Myocyte (in vitro differentiated cells): ENCODE data around the gene OSBPL8. TPM values are rescaled to one million over a fixed set of nuclear protein-coding genes. Genes with fewer than 3 reads are reported as not detected.

Experiments used
- DNase-seq: peaks from one replicate; pipeline ENCODE4 v3.0.0-alpha.2; 2012; ENCODE audit warnings: low read depth
- total RNA-seq: library from RNA; depleted of rRNA; stranded (reverse); fragments of >200 nt; gene quantifications from 2 replicates; pipeline ENCODE4 v1.2.3, GENCODE V29; 2014

Gene OSBPL8
- total RNA-seq, 1 donor from 2014 or later = 65.4 TPM

DNA sequence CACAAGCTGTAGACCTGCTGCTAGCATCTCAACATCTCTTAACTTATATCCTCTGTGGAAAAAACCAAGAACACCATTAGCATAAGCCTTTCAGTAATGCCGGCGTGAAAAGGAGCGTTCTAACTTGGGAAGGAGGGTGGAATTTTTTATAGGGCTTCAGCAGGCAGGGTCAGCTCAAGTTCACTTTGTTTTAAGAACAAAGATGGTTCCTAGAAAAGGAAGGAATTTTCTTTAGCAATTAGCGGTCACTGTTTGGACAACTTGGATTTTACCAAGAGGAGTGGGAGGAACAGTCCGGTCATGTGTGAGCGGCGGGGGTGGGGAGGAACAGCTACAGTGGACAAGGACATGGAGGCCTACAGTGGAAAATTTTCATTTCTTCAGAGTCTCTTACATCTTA lies 247.3 kb downstream of the OSBPL8 start:
- no peak for DNase-seq

DNA sequence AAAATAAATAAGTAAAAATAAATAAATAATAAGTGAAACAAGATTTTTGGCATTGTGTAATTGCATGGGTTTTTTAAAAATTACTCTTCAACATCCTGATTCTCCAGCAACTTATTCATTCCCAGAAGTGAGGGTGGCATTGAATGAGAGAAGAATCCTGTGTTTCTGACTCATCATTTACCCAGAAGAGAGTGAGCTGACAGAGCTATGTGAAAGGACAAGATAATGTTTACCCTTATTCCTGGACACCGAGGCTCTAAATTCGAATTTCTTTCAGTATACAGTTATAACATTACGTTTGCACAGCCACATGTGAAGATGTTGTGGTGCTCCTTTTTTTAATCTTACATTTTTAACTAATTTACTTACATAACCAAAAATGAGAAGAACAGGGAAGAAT lies 247.8 kb downstream of the OSBPL8 start:
- DNase-seq = no peak

DNA sequence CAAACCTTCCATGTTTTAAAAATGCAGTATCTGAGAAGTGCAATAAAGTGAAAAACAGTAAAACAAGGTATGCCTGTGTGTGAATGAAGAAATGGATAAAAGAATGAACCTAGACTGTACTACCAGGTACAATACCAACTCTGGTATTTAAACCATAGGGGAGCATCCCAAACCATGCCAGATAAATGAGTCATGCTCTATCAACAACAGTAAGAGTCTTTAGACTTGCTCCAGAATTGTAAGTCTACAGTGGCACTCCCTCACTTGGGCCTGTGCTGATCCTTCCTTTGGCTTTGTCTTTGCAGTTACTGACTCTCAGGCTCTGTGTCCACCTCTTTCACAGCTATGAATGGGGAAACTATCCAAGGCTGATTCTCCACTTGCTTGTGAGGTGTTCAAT lies 249.5 kb downstream of the OSBPL8 start:
- no peak for DNase-seq

DNA sequence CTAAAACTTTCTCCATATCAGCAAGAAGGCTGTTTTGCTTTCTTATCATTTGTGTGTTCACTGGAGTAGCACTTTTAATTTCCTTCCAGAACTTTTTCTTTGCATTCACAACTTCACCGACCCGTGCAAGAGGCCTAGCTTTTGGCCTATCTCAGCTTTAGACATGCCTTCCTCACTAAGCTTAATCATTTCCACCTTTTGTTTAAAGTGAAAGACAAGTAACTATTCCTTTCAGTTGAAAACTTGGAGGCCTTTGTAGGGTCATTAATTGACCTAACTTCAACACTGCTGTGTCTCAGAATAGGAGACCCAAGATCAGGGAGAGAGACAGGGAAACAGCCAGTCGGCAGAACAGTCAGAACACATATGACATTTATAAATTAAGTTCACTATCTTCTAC lies 250.7 kb downstream of the OSBPL8 start:
- no peak for DNase-seq

DNA sequence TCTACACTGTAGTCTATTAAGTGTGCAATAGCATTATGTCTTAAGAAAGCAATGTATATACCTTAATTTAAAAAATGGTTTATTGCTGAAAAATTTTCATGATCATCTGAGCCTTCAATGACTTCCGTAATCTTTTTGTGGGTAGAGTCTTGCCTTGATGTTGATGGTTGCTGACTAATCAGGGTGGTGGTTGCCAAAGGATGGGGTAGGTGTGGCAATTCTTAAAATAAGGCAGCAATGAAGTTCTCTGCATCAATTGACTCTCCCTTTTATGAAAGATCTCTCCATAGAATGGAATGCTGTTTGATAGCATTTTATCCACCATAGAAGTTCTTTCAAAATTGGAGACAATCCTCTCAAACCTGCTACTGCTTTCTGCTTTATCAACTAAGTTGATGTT lies 252.5 kb downstream of the OSBPL8 start:
- no peak for DNase-seq

DNA sequence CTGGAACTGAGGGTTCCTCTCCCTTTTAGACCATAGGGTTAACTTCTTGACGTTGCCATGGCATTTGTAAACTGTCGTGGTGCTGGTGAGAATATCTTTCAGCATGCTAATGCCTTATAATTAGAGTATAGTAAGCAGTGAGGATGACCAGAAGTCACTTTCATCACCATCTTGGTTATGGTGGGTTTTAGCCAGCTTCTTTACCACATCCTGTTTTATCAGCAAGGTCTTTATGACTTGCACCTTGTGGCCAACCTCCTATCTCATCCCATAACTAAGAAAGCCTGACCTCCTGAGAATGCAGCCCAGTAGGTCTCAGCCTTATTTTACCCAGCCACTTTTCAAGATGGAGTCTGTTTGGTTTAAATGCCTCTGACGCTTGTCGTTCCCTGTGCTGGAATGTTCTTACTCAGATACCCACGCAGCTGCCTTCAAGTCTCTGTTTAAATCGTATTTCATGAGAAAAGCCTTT lies 255.5 kb downstream of the OSBPL8 start:
- peak; percentile 45 for DNase-seq

DNA sequence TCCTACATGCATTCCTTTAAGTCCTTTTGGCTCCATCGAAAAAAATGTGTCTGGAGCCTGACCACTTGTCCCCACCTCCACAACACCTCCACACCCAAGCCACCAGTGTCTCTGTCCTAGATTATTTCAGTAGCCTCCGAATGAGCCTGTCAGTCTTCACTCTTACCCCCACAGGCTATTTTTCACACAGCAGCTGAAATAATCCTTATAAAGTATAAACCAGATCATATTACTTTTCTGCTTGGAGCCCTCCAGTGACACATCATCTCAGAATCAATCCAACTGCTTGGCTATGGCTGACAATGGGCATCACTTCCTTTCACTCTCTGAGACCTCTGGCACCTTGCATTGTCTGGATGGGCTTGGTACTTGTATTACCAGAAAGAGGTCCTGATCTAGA lies 256.2 kb downstream of the OSBPL8 start:
- peak; percentile 85 for DNase-seq

Other genes starting within 250 kb of the OSBPL8 start
- 17.2 and 19.9 TPM in 2 replicates for gene BBS10, start 211.4 kb downstream of the OSBPL8 start, total RNA-seq
- gene ZDHHC17, start 204.3 kb upstream of the OSBPL8 start, total RNA-seq = 26.7 and 35.2 TPM in 2 replicates